HG02588 (cell line): Measurements from ENCODE around the gene CSDE1.
"Not testable (repeated sequence)": the region's sequence is repeated elsewhere in the genome, so short reads cannot be mapped to it uniquely, and the experiment has no call there.

Experiments used
- ATAC-seq: cut with Tn5 transposase; IDR thresholded peaks from one replicate; pipeline ENCODE4 v1.9.1; 2021; ENCODE audit warnings: mild to moderate bottlenecking, moderate library complexity; ENCODE audit not compliant: unreplicated experiment

The CSDE1 gene

DNA sequence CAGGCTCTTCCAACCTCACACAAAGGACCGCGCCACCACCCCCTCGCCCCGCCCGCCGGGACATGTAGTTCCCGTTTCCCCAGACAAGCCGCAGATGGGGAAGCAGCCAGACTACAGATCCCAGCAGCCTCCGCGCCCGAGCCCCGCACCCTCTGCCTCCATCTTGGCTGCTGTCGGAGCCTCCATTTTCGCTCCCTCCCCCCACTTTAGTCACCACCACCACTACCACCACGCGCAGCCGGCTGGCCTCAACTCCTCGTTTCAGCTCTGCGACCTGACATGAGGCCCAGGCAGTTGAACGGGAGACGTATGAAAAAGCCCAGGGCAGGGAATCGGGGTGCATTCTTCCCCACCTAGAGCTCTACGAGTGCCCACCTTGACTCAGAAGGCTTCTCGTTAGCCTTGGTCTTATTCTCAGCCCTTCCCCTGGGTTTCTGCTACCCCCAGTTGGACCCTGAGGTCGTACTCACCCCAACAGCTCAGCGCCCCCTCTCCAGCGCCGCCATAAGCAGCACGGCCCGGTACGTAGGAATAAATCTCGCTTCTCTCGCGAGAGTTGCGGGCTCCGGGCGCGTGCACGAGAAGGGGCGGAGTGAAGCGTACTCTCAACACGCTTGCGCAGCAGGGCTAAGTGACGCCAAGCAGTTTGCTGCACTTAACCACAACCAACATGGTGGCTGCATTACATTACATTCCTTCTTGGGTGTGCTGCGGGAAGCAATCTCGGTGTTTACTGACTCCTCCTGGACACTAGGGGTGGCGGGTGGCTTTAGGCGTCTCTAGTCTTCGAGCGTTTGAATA, at the start of gene CSDE1:
Gene CSDE1, minus strand, starts transcription at position 530 of the 801 bp plus-strand sequence. CDS start 18,094 bp downstream, outside the sequence.
- ATAC-seq: peak; percentile 85

DNA sequence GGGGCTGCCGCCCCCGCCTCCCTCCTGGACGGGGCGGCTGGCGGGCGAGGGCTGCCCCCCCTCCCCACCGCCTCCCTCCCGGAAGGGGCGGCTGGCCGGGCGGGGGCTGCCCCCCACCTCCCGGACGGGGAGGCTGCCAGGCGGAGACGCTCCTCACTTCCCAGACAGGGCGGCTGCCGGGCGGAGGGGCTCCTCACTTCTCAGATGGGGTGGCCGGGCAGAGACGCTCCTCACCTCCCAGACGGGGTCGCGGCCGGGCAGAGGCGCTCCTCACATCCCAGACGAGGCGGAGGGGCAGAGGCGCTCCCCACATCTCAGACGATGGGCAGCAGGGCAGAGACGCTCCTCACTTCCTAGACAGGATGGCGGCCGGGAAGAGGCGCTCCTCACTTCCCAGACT, 46.7 kb upstream of the CSDE1 start:
- not testable (repeated sequence) for ATAC-seq

DNA sequence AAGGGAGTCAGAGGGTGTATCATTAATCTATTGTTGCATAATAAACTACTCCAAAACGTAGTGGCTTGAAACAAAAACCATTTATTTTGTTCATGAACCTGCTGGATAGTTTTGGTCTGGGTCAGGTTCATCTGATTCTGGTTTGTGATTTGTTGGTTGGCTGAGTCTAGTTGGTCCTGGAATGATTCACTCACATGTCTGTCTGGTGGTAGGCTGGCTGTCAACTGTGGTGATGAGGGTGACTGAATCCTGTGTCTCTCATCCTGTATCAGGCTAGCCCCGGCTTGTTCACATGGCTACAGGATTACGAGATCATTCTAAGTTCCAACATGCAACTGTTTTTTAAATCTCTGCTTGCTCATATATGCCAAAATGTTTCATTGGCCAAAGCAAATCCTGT, 45.2 kb upstream of the CSDE1 start:
- no peak for ATAC-seq

DNA sequence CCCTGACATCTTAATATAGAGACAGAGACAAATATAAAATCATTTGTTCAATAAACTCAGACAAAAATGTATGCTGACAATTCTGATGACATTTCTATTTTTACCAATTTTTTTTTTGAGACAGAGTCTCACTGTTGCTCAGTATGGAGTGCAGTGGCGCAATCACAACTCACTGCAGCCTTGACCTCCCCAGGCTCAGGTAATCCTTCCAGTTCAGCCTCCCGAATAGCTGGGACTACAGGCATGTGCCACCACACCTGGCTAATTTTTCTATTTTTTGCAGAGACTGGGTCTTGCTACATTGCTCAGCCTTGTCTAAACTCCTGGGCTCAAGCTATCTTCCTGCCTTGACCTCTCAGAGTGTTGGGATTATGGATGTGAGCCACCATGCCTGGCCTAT, 36.3 kb upstream of the CSDE1 start:
- ATAC-seq: no peak

DNA sequence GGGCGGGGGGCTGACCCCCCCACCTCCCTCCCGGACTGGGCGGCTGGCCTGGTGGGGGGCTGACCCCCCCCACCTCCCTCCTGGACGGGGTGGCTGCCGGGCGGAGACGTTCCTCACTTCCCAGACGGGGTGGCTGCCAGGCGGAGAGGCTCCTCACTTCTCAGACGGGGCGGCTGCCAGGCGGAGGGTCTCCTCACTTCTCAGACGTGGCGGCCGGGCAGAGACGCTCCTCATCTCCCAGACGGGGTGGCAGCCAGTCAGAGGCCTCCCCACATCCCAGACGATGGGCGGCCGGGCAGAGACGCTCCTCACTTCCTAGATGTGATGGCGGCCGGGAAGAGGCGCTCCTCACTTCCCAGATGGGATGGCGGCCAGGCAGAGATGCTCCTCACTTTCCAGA, 32.8 kb upstream of the CSDE1 start:
- not testable (repeated sequence) for ATAC-seq

DNA sequence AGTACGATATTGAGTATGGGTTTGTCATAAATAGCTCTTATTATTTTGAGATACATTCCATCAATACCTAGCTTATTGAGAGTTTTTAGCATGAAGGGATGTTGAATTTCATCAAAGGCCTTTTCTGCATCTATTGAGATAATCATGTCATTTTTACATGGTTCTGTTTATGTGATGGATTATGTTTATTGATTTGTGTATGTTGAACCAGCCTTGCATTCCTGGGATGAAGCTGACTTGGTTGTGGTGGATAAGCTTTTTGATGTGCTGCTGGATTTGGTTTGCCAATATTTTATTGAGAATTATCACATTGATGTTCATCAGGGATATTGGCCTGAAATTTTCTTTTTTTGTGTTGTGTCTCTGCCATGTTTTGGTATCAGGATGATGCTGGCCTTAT, 28.7 kb upstream of the CSDE1 start:
- not testable (repeated sequence) for ATAC-seq

DNA sequence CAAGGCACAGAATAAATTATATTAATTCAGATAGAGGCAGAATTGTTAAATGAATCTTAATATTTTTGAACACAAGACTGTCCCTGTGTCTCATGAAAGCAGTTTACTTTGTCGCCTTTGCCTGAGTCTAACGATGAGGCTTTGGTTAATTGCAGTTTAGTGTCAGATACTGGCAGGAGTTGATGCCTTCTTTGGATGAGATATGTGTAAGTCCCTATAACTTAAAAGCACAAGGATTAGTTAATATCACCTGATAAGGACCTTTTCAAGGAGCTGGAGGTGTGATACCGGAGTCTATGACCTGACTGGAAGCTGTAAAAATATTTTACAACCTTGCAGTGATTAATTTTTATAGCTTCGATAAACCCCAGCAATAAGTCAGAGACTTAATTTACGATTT, 24.7 kb upstream of the CSDE1 start:
- no peak for ATAC-seq

DNA sequence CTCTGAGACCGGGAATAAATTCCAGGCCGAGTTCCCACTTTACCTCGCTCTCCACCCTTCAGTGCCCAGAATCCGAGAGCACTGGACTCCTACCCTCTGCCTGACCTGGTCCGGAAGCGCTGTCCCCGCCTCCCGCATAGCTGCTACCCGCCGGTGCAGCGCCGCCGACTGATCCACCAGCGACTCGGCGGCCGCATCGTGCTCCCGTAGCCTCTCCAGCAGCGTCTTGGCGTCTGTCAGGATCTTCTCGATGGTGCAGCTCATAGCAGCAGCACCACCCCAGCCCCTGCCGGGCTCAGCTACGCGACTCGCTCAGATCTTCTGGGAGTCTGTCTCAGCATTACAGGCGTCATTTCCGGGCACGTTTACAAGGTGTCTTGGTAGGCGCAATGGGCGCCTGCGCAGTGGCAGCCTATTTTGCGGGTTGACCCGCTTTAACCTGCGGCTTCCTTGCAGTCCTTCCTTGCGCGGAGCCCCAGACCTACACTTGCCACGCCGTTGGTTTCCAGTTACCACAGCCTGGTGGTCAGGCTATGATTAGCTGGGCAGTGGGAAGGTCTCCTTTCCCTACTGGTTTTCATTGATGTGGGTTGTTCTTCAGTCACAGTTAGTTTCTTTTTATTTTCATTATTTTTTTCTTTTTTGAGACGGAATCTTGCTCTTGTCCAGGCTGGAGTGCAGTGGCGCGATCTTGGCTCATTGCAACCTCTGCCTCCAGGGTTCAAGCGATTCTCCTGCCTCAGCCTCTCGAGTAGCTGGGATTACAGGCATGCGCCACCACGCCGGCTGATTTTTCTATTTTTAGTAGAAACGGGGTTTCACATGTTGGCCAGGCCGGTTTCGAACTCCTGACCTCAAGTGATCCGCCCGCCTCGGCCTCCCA, 22.8 kb upstream of the CSDE1 start, which contains the start of gene SIKE1:
Gene SIKE1, minus strand, starts transcription at position 342 of the 883 bp plus-strand sequence. Its CDS starts 78 bp downstream, at position 264.
- ATAC-seq: peak; percentile 99

DNA sequence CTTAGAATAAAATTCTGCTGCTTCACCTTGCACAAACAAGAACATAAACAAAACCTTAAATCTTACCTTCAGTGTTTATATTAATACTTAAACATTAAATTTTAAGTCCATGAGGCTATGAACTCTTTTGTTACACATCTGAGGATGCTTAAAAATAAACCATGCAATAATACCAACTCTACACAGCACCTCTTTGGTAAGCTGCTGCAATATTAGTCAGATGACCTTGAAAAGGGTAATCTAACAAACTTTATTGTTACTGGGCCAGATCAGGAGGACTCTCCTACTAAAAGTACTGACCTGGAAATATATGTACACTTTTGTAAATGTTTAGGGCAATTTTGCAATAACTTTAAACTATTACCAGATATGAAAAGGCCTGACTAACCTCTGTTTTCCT, 21.9 kb upstream of the CSDE1 start:
- ATAC-seq: no peak

DNA sequence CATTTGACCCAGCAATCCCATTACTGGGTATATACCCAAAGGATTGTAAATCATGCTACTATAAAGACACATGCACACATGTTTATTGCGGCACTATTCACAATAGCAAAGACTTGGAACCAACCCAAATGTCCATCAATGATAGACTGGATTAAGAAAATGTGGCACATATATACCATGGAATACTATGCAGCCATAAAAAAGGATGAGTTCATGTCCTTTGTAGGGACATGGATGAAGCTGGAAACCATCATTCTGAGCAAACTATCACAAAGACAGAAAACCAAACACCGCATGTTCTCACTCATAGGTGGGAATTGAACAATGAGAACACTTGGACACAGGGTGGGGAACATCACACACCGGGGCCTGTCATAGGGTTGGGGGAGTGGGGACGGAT, 18.9 kb upstream of the CSDE1 start:
- ATAC-seq: not testable (repeated sequence)

DNA sequence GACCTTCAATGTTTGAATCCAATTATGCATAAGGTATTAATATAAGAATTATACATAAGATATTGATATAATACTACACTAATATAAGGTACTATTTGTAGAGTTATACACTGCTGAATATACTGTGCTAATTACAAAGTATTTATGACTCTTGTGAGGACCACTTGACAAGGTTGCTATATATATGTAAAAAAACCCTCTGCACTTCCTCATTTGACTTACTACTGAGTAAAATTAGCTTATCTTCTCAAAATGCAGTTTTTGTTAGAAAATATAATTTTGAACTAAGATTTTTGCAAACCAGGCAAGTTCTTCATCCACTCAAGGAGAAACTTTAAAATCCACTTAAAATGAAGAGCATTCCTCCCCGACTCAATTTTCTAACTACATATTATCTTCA, 14.2 kb upstream of the CSDE1 start:
- ATAC-seq: no peak

DNA sequence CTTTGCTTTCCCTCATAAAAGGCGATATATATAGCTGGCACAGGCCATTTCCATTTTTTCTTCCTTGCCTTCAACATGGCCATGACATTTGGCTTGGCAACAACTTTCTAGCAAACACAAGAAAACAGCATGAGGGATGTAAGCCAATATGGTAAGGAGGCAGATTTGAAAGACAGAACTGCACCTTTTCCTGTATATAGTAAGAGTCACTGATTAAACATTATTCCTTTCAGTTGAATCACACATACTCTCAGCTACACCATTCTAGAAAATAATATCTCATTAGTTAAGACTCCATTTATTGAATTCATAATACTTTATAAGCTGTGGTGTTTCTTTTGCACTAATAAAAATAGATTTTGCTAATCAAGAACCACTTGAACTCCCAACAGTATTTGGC, 13.2 kb upstream of the CSDE1 start:
- no peak for ATAC-seq

DNA sequence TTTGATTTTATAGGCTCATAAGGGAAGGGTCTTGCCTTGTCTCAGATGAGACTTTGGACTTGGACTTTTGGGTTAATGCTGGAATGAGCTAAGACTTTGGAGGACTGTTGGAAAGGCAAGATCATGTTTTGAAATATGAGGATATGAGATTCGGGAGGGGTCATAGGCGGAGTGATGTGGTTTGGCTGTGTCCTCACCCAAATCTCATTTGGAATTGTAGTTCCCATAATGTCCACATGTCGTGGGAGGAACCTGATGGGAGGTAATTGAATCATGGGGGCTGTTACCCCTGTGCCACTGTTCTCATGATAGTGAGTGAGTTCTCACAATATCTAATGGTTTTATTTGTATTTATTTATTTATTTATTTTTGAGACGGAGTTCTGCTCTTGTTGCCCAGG, 6.9 kb upstream of the CSDE1 start:
- ATAC-seq: no peak

DNA sequence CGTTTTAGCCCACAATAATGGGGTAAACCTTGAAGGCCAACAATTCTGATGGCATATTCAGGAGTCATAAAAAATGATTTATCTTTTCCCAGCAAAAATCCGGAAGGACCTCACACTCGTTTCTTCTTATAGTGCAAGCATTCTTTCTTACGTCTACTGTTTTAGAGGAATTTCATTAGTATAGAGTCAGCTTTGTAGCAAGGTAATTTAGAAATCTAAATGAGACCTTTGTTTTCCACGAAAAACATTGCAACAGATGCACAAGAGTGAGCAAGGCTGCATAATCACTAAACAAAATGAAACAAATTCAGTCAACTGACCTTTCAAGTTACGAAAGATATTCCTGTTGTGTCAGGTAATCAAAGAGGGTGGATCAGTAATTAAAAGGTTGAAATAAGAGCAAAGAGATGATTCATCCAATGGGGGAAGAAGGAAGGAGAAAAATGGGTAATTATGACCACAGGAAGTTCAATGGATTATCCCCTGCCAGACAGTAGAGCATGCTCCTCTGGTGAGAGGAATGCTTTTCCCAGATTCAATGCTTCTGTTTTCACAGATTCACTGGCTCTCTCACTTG, 560 bp upstream of the CSDE1 start:
- ATAC-seq: no peak

DNA sequence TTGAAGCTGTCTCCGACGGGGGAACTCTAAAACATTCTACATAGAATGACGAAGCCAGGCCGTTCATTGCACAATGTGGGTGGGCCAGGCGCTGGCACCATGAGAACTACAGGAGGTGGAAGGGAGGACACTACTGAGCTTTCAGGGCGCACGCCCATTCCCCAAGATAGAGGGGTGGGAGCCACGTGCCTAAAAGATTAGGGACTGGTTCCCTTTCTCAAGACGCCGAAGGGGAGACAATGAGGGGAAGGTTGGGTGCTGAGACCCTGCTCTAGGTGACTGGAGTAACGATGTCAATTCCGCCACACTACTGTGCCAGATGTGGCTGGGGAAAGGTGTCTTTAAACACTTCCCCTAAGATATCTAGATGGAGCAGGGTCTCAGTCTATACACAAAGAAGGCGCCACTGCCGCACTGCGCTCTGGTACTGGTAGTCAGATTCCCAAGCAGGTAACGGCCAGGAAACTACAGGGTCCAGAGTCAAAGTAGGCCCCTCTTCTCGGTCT, 782 bp downstream of the CSDE1 start:
- ATAC-seq: no peak

DNA sequence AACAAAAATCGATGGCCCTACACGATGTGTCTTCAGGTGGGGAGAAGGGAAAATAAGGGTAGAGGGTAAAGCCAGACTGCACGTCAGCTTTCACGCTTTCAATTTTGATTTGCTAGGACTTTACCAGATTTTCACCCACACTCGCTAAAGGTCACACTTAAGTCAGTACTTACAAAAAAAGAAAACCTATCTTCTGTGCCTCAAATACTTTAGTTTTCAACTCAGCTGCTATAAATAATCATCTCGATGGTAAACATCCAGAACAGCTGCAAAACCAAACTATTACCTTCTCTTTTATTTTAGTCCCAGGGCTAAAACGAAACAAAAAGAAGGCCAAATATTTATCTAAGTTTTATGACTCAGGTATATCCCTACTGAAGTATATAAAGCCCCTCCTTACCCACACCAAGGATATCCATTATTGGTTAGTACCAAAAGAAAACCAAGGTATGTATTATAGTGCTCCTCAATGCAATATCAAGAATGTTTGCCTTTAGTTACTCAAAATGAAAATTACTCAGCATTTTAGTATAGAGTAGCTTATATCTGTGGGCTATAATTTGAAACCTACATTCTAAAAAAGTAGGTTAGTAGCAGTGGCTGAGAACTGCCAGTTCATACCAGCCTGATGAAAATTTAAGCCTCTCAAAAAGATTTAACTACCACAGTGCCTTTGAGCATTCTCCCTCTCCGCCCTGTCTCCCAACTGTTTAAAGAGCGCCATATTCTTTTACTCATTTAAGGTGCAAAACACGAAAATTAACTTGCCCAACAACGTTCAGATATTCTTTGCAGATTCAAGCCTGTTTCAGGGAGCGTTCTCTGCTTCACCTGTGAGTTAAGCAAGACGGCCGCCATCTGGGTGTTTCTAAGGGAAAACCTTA, 1.5 kb downstream of the CSDE1 start:
- ATAC-seq: peak; percentile 40

DNA sequence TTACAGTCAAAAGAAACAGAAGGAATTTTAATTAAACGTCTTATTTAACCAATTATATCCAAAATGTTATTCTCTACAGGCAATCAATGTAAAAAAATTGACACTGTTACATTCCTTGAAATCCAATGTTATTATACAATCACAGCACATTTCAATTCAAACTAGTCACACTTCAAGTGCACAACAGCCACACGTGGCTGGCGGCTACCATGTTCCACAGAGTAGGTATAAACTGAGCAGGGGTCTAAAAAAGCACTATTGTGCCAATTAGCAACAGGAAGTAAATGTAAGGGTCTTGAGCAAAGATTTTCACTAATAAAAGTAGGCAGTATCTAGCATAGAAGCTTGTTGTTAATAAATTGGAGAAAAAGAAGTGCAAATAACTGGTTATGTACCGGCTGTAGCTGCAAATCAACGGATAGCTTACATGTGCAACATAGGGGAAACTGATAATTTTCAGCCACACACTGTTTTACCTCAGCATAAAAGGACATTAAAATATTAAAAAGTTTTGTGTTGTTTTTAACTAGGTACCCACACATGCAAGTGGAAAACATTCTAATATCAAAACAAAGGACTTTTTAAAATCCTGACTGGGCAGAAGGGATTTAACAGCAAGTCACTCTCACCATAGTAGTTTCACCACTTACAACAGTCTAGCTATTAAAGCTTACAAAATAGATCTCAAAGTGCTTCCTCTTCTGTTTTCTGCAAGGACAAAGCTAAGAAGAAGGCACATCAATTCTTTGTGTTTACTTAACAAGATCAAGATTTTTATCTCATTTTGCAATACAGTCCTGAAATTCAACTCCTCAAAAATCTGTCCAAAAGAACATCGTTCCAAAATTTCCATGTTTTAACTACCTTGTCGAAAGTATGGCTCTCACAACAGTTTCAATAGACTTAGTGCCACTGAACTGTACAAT, 2.5 kb downstream of the CSDE1 start:
- ATAC-seq: no peak

DNA sequence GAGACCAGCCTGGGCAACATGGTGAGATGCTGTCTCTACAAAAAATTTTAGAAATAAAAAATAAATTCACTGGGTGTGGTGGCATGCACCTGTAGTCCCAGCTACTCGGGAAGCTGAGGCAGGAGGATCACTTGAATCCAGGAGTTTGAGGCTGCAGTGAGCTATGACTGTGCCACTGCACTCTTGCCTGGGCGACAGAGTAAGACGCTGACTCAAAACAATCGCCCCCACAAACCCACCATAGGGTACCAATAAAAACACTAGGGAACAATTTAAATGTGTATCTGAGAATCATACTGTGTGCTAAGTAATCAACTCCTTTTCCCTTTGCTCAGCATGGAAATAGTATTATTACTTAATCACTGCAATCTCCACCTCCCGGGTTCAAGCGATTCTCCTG, 4.1 kb downstream of the CSDE1 start:
- ATAC-seq: not testable (repeated sequence)

DNA sequence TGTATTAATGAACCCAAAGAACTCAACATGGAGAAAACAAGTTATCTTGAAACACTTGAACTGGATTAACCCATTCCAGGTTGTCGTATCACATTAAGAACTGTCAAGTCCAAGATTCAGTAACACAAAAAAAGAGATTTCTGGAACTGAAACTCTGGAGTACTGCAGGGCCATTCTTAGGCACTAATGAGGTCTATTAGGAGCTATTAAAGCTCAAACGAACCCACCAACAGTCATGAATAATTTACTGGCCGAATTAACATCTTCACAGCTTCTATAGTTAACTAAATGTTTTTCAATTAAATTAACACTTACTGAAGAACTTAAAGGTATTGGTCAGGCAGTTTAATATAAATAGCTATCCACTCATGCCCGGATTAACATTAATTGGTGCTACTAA, 4.6 kb downstream of the CSDE1 start:
- no peak for ATAC-seq
